Spinal cord (tissue), 10 donors: ENCODE results near the gene SLC25A11. TPM values are rescaled to one million over a fixed set of nuclear protein-coding genes. Genes with fewer than 3 reads are reported as not detected.
A peak's percentile ranks its signal among the peaks of the same experiment; 100 is the strongest.

Source experiments
- DNase-seq, 6 donors: peaks; one replicate each; pipeline versions ENCODE4 v3.0.0 to v3.0.0-alpha.2; 2013 to 2015; ENCODE audit warnings: low spot score in 6 of 6, low read depth in 4 of 6
- H3K27ac ChIP-seq: one replicate; pipeline ENCODE4 v1.5.1; 2013; ENCODE audit warnings: low read depth, low read length, control low read depth
- H3K27me3 ChIP-seq: one replicate; pipeline ENCODE4 v1.6.1; 2013; ENCODE audit warnings: low read length; ENCODE audit not compliant: control insufficient read depth, insufficient read depth
- H3K36me3 ChIP-seq: one replicate; pipeline ENCODE4 v1.6.1; 2013; ENCODE audit warnings: low read length; ENCODE audit not compliant: control insufficient read depth, insufficient read depth
- H3K4me1 ChIP-seq: one replicate; pipeline ENCODE4 v1.6.1; 2013; ENCODE audit warnings: low read length; ENCODE audit not compliant: control insufficient read depth, insufficient read depth
- H3K4me3 ChIP-seq: one replicate; pipeline ENCODE4 v1.5.1; 2013; ENCODE audit warnings: low read depth, low read length, control low read depth
- H3K9me3 ChIP-seq: one replicate; pipeline ENCODE4 v1.6.1; 2013; ENCODE audit warnings: low read length; ENCODE audit not compliant: control insufficient read depth, insufficient read depth
- WGBS: methylation state at CpG from one replicate; pipeline ENCODE4 v1.1.5; 2013; ENCODE audit warnings: missing lambda C conversion rate; ENCODE audit not compliant: insufficient coverage; 5-methylcytosine and 5-hydroxymethylcytosine counted together
- polyA plus RNA-seq, 2 donors: library from polyadenylated mRNA; unstranded; fragments of 120-200 nt; gene quantifications; one replicate each; pipeline ENCODE4 v1.2.1, GENCODE V29; 2013; ENCODE audit not compliant: insufficient read length in 2 of 2
- total RNA-seq, 2 donors: library from RNA; depleted of rRNA in 1 of 2; stranded (reverse); fragments of 120-200 nt in 1 of 2; fragments of >200 nt in 1 of 2; gene quantifications; one replicate each; pipeline versions ENCODE4 v1.2.3 to v1.2.4, GENCODE V29; 2013 to 2014
- donor health status: healthy.

The SLC25A11 gene
- total and polyA plus RNA-seq, 4 donors, result 57.2 to 95.2 (median 73.5) TPM

- no peak overlapping the region for H3K4me3 ChIP-seq
Observed at GRCh38 chr17:4945944-4946280, 6.1 kb upstream of the SLC25A11 start.

GRCh38 chr17:4945176-4945943 lies 5.5 kb upstream of the SLC25A11 start:
- Histone ChIP-seq H3K9me3 (no peaks in the 10 kb centered on the region), H3K4me1 (peaks cover 32% of the 10 kb centered on the region), H3K27ac (no peak overlapping the region), H3K36me3 (peaks cover 44% of the 10 kb centered on the region), H3K27me3 (peaks cover 3% of the 10 kb centered on the region), H3K4me3 (no peak overlapping the region)
- DNase-seq, result no peak
- 63% methylated on average over 2 of the region's 7 CpGs for WGBS

More at GRCh38 chr17:4945944-4946280, 6.1 kb upstream of the SLC25A11 start:
- Histone ChIP-seq H3K9me3 (no peaks in the 10 kb centered on the region), H3K27ac (no peak overlapping the region), H3K27me3 (peaks cover 8% of the 10 kb centered on the region), H3K4me1 (peaks cover 34% of the 10 kb centered on the region), H3K36me3 (peaks cover 44% of the 10 kb centered on the region)
- no CpG with 5 or more reads among the region's 4 CpGs for WGBS
- no peak for DNase-seq

- Histone ChIP-seq H3K27me3 (no peaks in the 10 kb centered on the region), H3K4me3 (no peak overlapping the region), H3K4me1 (peaks cover 27% of the 10 kb centered on the region), H3K27ac (no peak overlapping the region), H3K9me3 (no peaks in the 10 kb centered on the region), H3K36me3 (peaks cover 44% of the 10 kb centered on the region)
- WGBS, result 83% methylated on average over 5 of the region's 8 CpGs
- DNase-seq, result no peak
Observed at GRCh38 chr17:4944554-4945175, 4.8 kb upstream of the SLC25A11 start.

GRCh38 chr17:4944163-4944553 lies 4.3 kb upstream of the SLC25A11 start:
- no peak overlapping the region for H3K4me3 ChIP-seq
- peaks cover 31% of the 10 kb centered on the region for H3K4me1 ChIP-seq
- no peaks in the 10 kb centered on the region for H3K9me3 ChIP-seq
- H3K27me3 ChIP-seq, result no peaks in the 10 kb centered on the region
- no peak overlapping the region for H3K27ac ChIP-seq
- H3K36me3 ChIP-seq, result peaks cover 44% of the 10 kb centered on the region
- no peak for DNase-seq
- WGBS, result 69% methylated on average over 2 of the region's 3 CpGs

GRCh38 chr17:4942760-4943508 lies 3.1 kb upstream of the SLC25A11 start:
- H3K27me3 ChIP-seq, result no peaks in the 10 kb centered on the region
- peaks cover 44% of the 10 kb centered on the region for H3K4me1 ChIP-seq
- H3K9me3 ChIP-seq, result no peaks in the 10 kb centered on the region
- peaks cover 54% of the 10 kb centered on the region for H3K36me3 ChIP-seq
- DNase-seq, result no peak
- H3K27ac ChIP-seq, result no peak overlapping the region
- H3K4me3 ChIP-seq, result no peak overlapping the region
- WGBS, result 90% methylated on average over 4 of the region's 13 CpGs

GRCh38 chr17:4941319-4941610 lies 1.4 kb upstream of the SLC25A11 start:
- DNase-seq, result no peak
- 77% methylated on average over 3 of the region's 4 CpGs for WGBS
- Histone ChIP-seq H3K36me3 (peaks cover 71% of the 10 kb centered on the region), H3K4me3 (peak overlapping the region; percentile 93), H3K4me1 (peaks cover 39% of the 10 kb centered on the region), H3K27ac (no peak overlapping the region), H3K9me3 (no peaks in the 10 kb centered on the region), H3K27me3 (no peaks in the 10 kb centered on the region)

GRCh38 chr17:4940555-4941318 lies 891 bp upstream of the SLC25A11 start:
- under 1% methylated on average over 22 of the region's 29 CpGs for WGBS
- H3K27me3 ChIP-seq, result no peaks in the 10 kb centered on the region
- H3K9me3 ChIP-seq, result no peaks in the 10 kb centered on the region
- peak overlapping the region; percentile 96 for H3K27ac ChIP-seq
- DNase-seq, result no peak
- H3K36me3 ChIP-seq, result peaks cover 74% of the 10 kb centered on the region
- H3K4me3 ChIP-seq, result peak overlapping the region; percentile 93
- peaks cover 38% of the 10 kb centered on the region for H3K4me1 ChIP-seq

- Histone ChIP-seq H3K27me3 (no peaks in the 10 kb centered on the region), H3K4me1 (peaks cover 32% of the 10 kb centered on the region), H3K36me3 (peaks cover 68% of the 10 kb centered on the region), H3K4me3 (peak overlapping the region; percentile 93), H3K9me3 (no peaks in the 10 kb centered on the region), H3K27ac (peak overlapping the region; percentile 96)
- 0% methylated on average over 16 of the region's 16 CpGs for WGBS
- DNase-seq, result no peak
Observed at GRCh38 chr17:4939546-4939795, 375 bp downstream of the SLC25A11 start.

- Histone ChIP-seq H3K27ac (peak overlapping the region; percentile 96), H3K36me3 (peaks cover 66% of the 10 kb centered on the region), H3K27me3 (no peaks in the 10 kb centered on the region), H3K4me1 (peaks cover 38% of the 10 kb centered on the region), H3K4me3 (peak overlapping the region; percentile 93), H3K9me3 (no peaks in the 10 kb centered on the region)
- 55% methylated on average over 15 of the region's 19 CpGs for WGBS
- DNase-seq, result no peak
Observed at GRCh38 chr17:4938688-4939545, 929 bp downstream of the SLC25A11 start.
